ENCODE data around the gene BIN2. TPM values are rescaled to one million over a fixed set of nuclear protein-coding genes. Genes with fewer than 3 reads are reported as not detected.

BIN2 gene
- total and polyA plus RNA-seq, 9 of the 15 experiments (the other 6 are each of a cell fraction or from before 2014, with no cell fraction given) = 0.04 to 0.39 (median 0.25) TPM; not detected in 1

DNA sequence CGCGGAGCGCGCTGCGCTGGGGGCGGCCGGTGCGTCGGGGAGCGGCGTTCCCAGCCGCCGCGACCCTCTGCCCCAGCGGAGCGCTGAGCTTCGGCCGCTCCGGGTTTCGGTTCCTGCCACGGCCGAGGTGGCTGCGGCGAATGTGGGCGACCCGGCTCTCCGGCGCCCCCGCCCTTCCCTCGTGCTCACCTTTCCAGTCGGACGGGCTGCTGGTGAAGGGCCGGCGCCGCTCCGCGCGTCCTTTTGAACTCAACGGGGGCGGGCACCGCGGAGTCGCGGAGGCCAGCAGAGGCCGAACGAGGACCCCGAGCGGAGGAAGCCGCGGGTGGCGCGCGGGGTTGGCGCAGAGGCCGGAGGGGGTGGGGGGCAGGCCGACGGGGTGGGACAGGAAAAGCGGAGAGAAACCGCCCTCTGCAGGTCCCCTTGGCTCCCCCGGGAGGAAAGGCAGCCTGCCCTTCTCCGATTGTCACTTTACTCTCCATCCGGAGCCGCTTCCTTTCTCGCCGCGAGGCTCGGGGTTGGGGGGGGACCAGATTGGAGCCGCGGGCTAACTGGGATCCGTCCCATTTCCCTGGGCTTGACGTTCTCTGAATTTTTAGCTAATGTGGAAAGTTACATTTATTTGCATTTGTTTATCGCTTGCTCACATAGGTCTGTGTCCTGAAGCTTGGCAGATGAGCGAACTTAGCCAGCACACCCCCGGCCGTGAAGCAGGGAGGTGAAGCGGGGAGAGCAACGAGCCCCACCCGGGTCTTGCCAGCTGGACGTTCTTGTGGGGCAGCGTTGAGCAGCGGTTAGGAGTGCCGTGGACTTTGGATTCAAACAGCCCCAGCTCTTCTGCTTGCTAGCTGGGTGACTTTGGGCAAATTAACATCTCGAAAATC lies 53.7 kb downstream of the BIN2 start, which contains the start of gene SMAGP (continued):
- TF ChIP-seq TFE3 (CRISPR knock-in tag; IDR thresholded peaks at IDR 0.05) (no peak), ZNF282 (CRISPR knock-in tag; IDR thresholded peaks at IDR 0.05) (no peak), BRF1 (IDR thresholded peaks at IDR 0.05; ENCODE audit: borderline replicate concordance, extremely low read depth, insufficient read length) (no peak), ZFP91 (CRISPR knock-in tag; IDR thresholded peaks at IDR 0.05) (no peak), PHF20 (IDR thresholded peaks at IDR 0.05; ENCODE audit: partially characterized antibody) (no peak), PATZ1 (CRISPR knock-in tag; IDR thresholded peaks at IDR 0.05; ENCODE audit: borderline replicate concordance) (no peak), ZNF146 (CRISPR knock-in tag; IDR thresholded peaks at IDR 0.05; ENCODE audit: unreplicated experiment) (no peak), HSF4 (CRISPR knock-in tag; IDR thresholded peaks at IDR 0.05; ENCODE audit: borderline replicate concordance) (no peak), TFAP4 (CRISPR knock-in tag; IDR thresholded peaks at IDR 0.05; ENCODE audit: borderline replicate concordance) (peak; percentile 46; the same call in 1 of the 2 replicates), NR2C1 (IDR thresholded peaks at IDR 0.05) (no peak), NR2C1 (tag; IDR thresholded peaks at IDR 0.05) (no peak), SP2 (IDR thresholded peaks at IDR 0.05; ENCODE audit: extremely low read depth, low read depth, low read length, poor library complexity, severe bottlenecking) (no peak), MCM5 (IDR thresholded peaks at IDR 0.05; ENCODE audit: low read depth) (no peak), HDAC8 (tag; IDR thresholded peaks at IDR 0.05) (no peak), ARID3A (IDR thresholded peaks at IDR 0.05; ENCODE audit: borderline replicate concordance, low read depth, low read length) (no peak)
- TF ChIP-seq, protein P1, sequence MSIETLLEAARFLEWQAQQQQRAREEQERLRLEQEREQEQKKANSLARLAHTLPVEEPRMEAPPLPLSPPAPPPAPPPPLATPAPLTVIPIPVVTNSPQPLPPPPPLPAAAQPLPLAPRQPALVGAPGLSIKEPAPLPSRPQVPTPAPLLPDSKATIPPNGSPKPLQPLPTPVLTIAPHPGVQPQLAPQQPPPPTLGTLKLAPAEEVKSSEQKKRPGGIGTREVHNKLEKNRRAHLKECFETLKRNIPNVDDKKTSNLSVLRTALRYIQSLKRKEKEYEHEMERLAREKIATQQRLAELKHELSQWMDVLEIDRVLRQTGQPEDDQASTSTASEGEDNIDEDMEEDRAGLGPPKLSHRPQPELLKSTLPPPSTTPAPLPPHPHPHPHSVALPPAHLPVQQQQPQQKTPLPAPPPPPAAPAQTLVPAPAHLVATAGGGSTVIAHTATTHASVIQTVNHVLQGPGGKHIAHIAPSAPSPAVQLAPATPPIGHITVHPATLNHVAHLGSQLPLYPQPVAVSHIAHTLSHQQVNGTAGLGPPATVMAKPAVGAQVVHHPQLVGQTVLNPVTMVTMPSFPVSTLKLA (conservative IDR thresholded peaks at IDR 0.05) = peak in 1 of 2 experiments; percentile 25; a peak in 1 of 4 replicates

Data from K562 (cell line).